HEK293T (cell line): ENCODE data around the gene SH3D21.

Experiments used
- ARNT ChIP-seq: fragments of 450-650 bp; IDR thresholded peaks from 2 replicates; pipeline ENCODE4 v1.6.1; 2017; ENCODE audit warnings: mild to moderate bottlenecking
- BHLHE40 ChIP-seq: fragments of 450-650 bp; IDR thresholded peaks from 2 replicates; pipeline ENCODE4 v1.6.1; 2016; ENCODE audit warnings: mild to moderate bottlenecking, moderate library complexity, borderline replicate concordance
- CTBP1 ChIP-seq: fragments of 450-650 bp; IDR thresholded peaks from 2 replicates; pipeline ENCODE4 v1.6.1; 2016; ENCODE audit warnings: borderline replicate concordance
- ELF4 ChIP-seq: fragments of 450-650 bp; IDR thresholded peaks from 2 replicates; pipeline ENCODE4 v1.6.1; 2017; ENCODE audit warnings: antibody characterized with exemption
- FOXK2 ChIP-seq: fragments of 450-650 bp; IDR thresholded peaks from 2 replicates; pipeline ENCODE4 v1.6.1; 2016; ENCODE audit warnings: mild to moderate bottlenecking
- FOXM1 ChIP-seq: fragments of 450-650 bp; IDR thresholded peaks from 2 replicates; pipeline ENCODE4 v1.6.1; 2017; ENCODE audit warnings: mild to moderate bottlenecking, borderline replicate concordance
- LEF1 ChIP-seq: fragments of 450-650 bp; IDR thresholded peaks from 2 replicates; pipeline ENCODE4 v1.6.1; 2017; ENCODE audit warnings: mild to moderate bottlenecking, borderline replicate concordance
- NFRKB ChIP-seq: fragments of 450-650 bp; IDR thresholded peaks from 2 replicates; pipeline ENCODE4 v1.6.1; 2016; ENCODE audit warnings: mild to moderate bottlenecking, moderate library complexity
- SP1 ChIP-seq: fragments of 450-650 bp; IDR thresholded peaks from 2 replicates; pipeline ENCODE4 v1.6.1; 2017
- SUZ12 ChIP-seq: fragments of 450-650 bp; IDR thresholded peaks from 2 replicates; pipeline ENCODE4 v1.6.1; 2016; ENCODE audit warnings: mild to moderate bottlenecking
- TARDBP ChIP-seq: fragments of 450-650 bp; IDR thresholded peaks from 2 replicates; pipeline ENCODE4 v1.6.1; 2016
- ZNF384 ChIP-seq: fragments of 450-650 bp; IDR thresholded peaks from 2 replicates; pipeline ENCODE4 v1.6.1; 2016
- TF ChIP-seq, protein P1 (sequence below): fragments of 450-650 bp; IDR thresholded peaks from 2 replicates; pipeline ENCODE4 v1.6.1; 2016

DNA sequence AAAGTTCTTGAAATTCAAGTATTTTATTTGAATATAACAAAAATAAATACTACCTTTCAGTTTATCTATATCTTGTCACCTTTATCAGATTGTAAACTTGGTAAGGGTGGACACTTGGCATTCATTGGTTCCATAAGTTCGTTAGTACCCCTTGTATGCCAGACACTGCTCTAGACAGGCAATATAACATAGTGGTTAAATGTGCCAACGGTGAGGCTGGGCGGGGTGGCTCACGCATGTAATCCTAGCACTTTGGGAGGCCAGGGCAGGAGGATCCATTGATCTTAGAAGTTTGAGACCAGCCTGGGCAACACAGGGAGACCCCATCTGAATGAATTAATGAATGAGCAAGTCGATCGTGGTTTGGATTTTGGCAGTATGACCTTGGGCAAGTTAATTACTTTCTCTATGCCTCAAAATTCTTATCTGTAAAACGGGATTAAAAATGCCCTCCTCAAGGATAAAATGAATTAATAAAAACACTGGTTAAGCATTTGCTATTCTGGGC is 26.3 kb upstream of the SH3D21 start:
- TF ChIP-seq BHLHE40, result no peak
- no peak for TF ChIP-seq ZNF384
- TF ChIP-seq, protein P1, sequence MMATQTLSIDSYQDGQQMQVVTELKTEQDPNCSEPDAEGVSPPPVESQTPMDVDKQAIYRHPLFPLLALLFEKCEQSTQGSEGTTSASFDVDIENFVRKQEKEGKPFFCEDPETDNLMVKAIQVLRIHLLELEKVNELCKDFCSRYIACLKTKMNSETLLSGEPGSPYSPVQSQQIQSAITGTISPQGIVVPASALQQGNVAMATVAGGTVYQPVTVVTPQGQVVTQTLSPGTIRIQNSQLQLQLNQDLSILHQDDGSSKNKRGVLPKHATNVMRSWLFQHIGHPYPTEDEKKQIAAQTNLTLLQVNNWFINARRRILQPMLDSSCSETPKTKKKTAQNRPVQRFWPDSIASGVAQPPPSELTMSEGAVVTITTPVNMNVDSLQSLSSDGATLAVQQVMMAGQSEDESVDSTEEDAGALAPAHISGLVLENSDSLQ, result no peak
- TF ChIP-seq CTBP1, result no peak
- no peak for TF ChIP-seq SUZ12
- no peak for TF ChIP-seq TARDBP
- TF ChIP-seq NFRKB, result no peak
- no peak for TF ChIP-seq SP1
- TF ChIP-seq FOXM1, result no peak
- no peak for TF ChIP-seq ELF4
- TF ChIP-seq LEF1, result no peak
- no peak for TF ChIP-seq FOXK2
- no peak for TF ChIP-seq ARNT
